LNCAP (cell line): ENCODE measurements around the gene COMT.

Experiments used
- TF ChIP-seq, protein P1 (sequence below): fragments of 450-650 bp; IDR thresholded peaks from 2 replicates; pipeline ENCODE4 v1.5.1; 2017; ENCODE audit warnings: mild to moderate bottlenecking

Gene COMT

DNA sequence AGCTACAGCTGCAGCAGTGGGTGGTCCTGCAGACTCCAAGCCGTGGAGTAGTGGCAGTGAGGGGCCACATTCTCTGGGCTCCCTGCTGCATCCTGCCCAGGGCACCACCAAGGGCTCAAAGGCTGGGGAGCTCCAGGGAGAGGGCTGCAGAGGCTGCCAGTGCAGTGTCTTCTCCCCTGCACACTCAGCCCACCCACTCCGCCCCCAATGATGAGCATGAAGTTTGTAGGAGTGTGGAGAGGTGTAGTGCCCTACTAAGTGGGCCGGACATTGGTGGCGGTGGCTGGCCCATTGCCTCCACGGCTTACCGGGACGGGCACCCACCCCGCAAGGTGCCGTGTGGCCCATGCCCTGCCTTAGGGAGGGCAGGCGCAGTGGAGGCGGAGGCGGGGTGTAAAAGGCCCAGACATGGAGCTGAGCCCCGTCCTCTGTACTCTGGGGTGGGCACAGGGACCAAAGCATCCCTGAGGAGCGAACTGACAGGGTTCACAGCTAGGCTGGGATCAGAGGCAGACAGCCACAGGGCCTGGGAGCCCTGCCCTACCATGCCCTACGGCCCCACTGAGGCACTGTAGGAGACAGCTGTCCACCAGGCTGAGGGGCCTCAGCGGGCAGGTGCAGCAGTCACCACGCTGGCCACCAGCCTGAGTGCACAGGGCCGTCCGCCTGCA is 56.1 kb downstream of the COMT start:
- TF ChIP-seq, protein P1, sequence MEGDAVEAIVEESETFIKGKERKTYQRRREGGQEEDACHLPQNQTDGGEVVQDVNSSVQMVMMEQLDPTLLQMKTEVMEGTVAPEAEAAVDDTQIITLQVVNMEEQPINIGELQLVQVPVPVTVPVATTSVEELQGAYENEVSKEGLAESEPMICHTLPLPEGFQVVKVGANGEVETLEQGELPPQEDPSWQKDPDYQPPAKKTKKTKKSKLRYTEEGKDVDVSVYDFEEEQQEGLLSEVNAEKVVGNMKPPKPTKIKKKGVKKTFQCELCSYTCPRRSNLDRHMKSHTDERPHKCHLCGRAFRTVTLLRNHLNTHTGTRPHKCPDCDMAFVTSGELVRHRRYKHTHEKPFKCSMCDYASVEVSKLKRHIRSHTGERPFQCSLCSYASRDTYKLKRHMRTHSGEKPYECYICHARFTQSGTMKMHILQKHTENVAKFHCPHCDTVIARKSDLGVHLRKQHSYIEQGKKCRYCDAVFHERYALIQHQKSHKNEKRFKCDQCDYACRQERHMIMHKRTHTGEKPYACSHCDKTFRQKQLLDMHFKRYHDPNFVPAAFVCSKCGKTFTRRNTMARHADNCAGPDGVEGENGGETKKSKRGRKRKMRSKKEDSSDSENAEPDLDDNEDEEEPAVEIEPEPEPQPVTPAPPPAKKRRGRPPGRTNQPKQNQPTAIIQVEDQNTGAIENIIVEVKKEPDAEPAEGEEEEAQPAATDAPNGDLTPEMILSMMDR, result no peak

DNA sequence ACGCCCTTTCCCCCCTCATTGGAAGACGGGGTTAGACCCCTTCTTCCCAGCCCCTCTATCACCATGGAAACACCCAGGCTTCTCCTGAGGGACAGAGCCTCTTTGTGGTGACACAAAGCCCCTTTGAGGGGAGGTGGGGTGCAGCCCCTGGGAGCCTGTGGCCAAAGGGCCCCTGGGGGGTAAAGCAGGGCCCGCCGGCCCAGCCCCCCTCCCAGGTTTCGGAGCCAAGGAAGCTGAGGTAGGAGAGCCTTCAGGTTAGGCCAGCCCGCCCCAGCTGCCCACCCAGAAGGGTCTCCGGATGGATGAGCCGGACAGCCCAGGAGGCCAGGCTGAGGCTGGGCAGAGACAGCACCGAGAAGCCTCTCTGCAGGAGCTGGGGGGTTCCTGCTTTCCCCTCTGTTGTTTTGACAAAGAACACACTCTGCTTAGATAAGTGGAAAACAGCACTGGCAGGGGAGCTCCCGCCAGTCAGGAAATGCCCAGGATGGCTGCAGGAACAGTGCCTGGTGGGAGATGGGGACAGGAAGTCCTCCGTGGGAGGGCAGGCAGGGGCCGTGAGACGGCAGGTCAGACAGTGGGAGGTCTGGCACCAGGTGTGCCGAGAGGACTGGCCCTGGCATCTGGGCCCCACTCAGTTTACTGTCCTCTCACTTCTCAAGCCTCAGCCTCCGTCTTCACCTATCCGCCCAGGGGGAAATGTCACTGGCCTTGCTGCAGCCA is 56.8 kb downstream of the COMT start:
- TF ChIP-seq, protein P1, result no peak

DNA sequence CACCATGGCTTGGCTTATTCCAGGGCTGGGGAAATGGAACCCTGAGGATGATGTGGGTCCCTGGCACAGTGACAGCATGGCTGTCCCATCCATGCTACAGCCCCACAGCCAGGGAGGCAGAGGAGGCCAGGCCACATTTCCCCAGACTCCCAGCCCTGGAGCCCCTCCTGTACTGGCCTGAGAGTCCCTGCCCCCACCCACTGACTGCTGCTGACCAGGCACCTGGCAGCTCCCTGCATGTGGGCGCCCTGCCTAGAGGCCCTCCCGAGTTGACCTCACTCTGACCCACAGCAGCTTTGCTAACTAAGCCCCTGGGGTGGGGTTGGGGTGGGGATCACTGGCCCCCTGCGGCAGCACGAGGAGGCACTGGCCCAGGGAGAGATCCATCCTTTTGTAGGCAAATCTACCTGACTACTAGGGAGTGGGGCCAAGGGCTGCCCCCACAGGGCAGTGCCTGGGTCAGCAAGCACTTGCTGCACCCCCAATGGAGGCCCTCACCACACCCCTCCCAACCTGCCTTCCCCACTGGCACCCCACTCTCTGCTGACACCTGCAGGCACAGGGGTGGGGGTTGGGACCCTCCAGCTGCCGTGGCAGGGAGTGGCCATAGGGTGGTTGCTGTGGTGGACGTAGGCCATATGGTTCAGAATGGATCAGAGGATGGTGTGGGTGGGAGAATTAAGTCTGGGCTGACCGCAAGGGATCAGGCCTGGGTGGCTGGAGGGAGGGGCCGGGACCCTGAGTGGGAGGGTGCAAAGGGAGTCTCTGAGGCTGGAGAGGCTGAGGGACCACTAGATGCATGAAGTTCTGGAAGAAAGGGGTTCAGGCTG is 57.6 kb downstream of the COMT start:
- TF ChIP-seq, protein P1, result no peak

DNA sequence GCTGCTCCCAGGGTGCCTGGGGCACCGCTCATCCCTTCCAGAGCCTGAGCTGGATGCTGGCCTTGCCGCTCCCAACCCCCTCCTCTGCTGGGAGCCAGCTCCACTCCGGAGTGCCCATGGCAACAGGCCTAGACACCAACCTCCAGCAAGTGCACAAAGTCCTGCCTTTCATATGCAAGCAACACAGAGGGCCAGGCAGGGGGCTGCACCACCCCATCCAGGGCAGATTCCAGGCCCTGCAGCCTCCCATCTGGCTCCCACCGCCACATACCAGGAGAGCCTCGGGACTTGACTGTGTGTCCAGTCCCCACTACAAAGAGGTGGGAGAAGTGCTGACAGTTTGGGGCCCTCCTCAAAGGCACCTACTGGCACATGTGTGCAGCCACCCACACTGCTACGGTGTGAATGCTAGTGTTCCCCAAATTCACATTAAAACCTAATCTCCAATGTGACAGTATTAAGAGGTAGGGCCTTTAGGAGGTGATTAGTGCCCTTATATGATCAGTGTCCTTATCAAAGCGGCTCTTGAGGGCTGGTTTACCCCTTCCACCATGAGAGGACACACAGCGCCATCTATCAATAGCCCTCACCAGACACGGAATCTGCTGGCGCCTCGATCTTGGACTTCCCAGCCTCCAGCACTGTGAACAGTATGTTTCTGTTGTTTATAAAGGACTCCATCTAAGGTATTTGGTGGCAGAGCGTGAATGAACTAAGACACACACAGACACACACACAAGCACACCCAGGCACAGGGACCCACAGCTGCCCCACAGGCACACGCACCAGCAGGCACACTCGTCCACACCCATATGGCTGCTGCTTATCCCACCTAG is 58.9 kb downstream of the COMT start:
- TF ChIP-seq, protein P1, result no peak

DNA sequence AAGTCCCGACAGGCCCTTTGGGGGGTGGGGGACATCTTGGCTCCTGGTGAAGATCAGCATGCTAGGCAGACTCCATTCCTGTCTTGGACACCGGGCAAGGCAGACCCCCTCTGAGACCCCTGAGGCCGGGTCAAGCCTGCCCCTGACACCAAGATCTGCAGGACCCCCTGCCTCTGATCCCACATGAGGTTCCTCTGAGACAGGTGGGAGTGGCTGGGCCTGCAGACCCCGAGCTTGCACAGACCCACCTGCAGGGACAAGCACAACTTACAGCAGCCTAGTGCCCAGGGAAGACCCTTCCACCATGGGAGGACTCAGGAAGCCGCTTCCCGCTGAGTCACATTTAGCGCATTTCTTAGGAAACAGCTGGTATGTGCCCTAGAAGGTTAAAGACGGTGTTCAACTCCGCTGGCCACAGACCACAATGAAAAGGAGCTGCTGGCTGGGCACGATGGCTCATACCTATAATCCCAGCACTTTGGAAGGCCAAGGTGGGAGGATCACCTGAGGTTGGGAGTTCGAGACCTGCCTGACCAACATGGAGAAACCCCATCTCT is 59.6 kb downstream of the COMT start:
- TF ChIP-seq, protein P1, result no peak

DNA sequence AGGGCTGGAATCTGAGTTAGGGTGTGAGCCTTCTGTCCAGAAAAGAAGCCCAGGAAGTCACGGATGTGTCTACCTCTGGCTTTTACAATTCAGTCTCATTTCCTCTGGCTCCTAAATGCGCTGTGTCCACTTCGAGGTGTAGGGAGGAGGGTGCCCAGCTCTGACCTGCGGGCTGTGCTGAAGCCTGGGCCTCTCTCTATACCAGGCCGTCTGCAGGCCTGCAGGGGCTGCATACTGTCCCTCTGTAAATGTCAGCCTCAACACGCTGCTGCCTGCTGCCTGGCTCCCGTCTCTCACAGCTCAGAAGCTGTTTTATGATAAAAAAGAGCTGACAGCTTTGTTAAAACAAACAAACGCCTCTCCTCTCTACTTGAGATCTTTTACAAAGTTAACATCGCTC is 60.6 kb downstream of the COMT start:
- TF ChIP-seq, protein P1, result no peak

DNA sequence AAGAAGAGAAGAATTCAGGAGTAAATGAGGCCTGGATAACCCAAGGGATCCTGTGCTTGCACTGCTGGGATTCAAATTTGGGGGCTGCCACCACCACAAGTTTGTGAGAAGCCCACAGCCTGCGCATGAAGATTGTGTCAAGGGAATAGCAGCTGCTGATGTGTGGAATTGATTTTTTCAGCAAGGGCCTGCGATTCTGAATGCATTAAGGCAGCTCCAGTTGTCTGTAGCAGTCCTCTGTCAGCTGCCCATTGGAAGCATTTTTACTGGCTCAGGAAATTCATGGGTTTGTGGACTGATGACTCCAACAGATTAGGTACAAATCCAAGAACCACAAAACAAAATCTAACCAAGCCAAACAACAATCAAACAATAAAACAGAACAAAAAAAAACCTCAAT is 61.1 kb downstream of the COMT start:
- TF ChIP-seq, protein P1, result no peak
